Common myeloid progenitor, CD34-positive (primary cell): ENCODE measurements around the gene CKS1B.
"Not testable (repeated sequence)": the region's sequence is repeated elsewhere in the genome, so short reads cannot be mapped to it uniquely, and the experiment has no call there.

Source experiments
- CTCF ChIA-PET: fragments of 350-600 bp; sonication (Branson Sonifier 250); formaldehyde crosslinking; loops from one replicate; lab custom pipeline; 2021; ENCODE audit warnings: antibody characterized with exemption; lab: Charles Lee
- POLR2A ChIA-PET: fragments of 350-600 bp; sonication (Branson Sonifier 250); formaldehyde crosslinking; loops from one replicate; lab custom pipeline; 2021; ENCODE audit warnings: antibody characterized with exemption; lab: Charles Lee
- DNase-seq, 3 donors: peaks; one replicate each; pipeline versions ENCODE4 v3.0.0 to v3.0.0-alpha.2; 2013
- H3K27ac ChIP-seq, 2 experiments: 1 replicate in 1 of 2; 2 replicates in 1 of 2; pipeline ENCODE4 v1.7.0; 2013; ENCODE audit warnings: inconsistent platforms in 2 of 2, low read length in 2 of 2, mild to moderate bottlenecking in 2 of 2, low read depth in 1 of 2, moderate library complexity in 1 of 2; ENCODE audit not compliant: severe bottlenecking in 2 of 2, insufficient read depth in 1 of 2, poor library complexity in 1 of 2
- H3K27me3 ChIP-seq, 5 experiments: replicated peaks in 2 of 5; 1 replicate in 3 of 5; 2 replicates in 2 of 5; pipeline versions ENCODE4 v1.6.1 to v1.7.0; 2013; ENCODE audit warnings: low read length in 4 of 5, mild to moderate bottlenecking in 2 of 5, moderate library complexity in 2 of 5, inconsistent platforms in 1 of 5; ENCODE audit not compliant: insufficient read depth in 5 of 5, control insufficient read depth in 4 of 5
- H3K36me3 ChIP-seq, 4 experiments: 1 replicate in 2 of 4; 2 replicates in 2 of 4; pipeline versions ENCODE4 v1.6.1 to v1.7.0; 2013; ENCODE audit warnings: low read length in 3 of 4, control low read depth in 1 of 4, mild to moderate bottlenecking in 1 of 4; ENCODE audit not compliant: control insufficient read depth in 4 of 4, insufficient read depth in 4 of 4
- H3K4me1 ChIP-seq, 4 experiments: 1 replicate in 3 of 4; 2 replicates in 1 of 4; pipeline versions ENCODE4 v1.6.1 to v1.7.1; 2013; ENCODE audit warnings: low read length in 3 of 4, mild to moderate bottlenecking in 3 of 4, control low read depth in 1 of 4, inconsistent platforms in 1 of 4, moderate library complexity in 1 of 4; ENCODE audit not compliant: control insufficient read depth in 4 of 4, insufficient read depth in 4 of 4; ENCODE audit errors: control extremely low read depth in 1 of 4
- H3K4me3 ChIP-seq, 7 experiments: 1 replicate in 4 of 7; 2 replicates in 3 of 7; pipeline versions ENCODE4 v1.5.1 to v1.7.0; 2013; ENCODE audit warnings: mild to moderate bottlenecking in 7 of 7, low read length in 6 of 7, moderate library complexity in 6 of 7, inconsistent platforms in 2 of 7, low read depth in 2 of 7, control low read depth in 1 of 7; ENCODE audit not compliant: insufficient read depth in 4 of 7, control insufficient read depth in 1 of 7; ENCODE audit errors: extremely low read depth in 1 of 7
- H3K9me3 ChIP-seq, 5 experiments: 1 replicate in 4 of 5; 2 replicates in 1 of 5; pipeline versions ENCODE4 v1.6.1 to v1.7.1; 2013; ENCODE audit warnings: low read length in 4 of 5, mild to moderate bottlenecking in 2 of 5, inconsistent platforms in 1 of 5, low read depth in 1 of 5, moderate library complexity in 1 of 5; ENCODE audit not compliant: control insufficient read depth in 4 of 5, insufficient read depth in 2 of 5; ENCODE audit errors: control extremely low read depth in 1 of 5
- WGBS: methylation state at CpG from one replicate; pipeline ENCODE4 v1.1.5; 2013; ENCODE audit not compliant: insufficient coverage; 5-methylcytosine and 5-hydroxymethylcytosine counted together

CKS1B gene

DNA sequence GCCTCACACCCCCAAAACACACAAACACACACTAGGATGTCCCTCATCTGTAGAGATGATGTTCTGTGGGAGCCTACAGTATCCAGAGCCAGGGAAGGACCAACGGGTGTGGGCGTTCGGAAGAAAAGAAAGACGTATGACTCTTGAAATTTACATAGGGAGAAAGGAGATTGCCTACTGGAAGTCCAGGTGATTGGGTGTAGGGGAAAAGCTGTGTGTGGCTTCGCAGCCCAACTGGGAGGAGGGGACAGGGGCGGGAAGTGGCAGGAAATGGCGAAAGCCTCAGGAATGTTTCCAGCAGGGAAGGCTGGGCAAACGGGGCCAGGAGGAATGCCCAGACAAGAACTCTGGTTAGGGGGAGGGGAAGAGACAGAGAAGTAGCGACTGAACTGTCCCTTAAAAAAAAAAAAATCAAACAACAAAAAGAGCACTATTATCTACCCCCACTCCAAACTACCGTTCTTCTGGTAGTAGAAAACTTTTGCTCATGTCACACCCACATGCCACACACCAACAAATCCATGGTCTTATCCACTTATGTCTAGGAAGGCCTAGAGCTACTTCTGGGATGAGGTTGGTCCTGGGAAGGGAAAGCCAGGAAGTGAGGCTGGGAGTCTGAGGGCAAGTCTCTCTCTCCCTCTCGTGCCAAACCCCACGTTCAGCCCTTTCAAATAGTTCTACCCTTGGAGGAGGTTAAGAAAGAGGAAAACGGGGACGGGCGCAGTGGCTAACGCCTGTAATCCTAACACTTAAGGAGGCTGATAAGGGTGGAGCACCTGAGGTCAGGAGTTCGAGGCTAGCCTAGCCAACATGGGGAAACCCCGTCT, 1.8 kb upstream of the CKS1B start:
- no peaks in the 10 kb centered on the region for H3K27me3 ChIP-seq
- no peak for DNase-seq
- H3K4me1 ChIP-seq = peaks cover 25 to 72% (median 63%) of the 10 kb centered on the region in 4 experiments
- H3K4me3 ChIP-seq = peak overlapping the region in 3 of 7 experiments; percentile 89 to 93 (median 89)
- ChIA-PET POLR2A (interaction anchor here (1.7 kb wide), 1 partner anchor 27 kb away, joined by 6 read pairs; no protein-coding TSS in a partner anchor), CTCF (interaction anchor here (1.0 to 20.2 kb wide), 10 partner anchors 8 to 72 kb away, joined by 3 to 320 read pairs (median 6); partner anchors contain the start of genes FLAD1, LENEP, PMVK and PYGO2)
- WGBS = 88% methylated on average over 11 of the region's 18 CpGs
- H3K36me3 ChIP-seq = peaks cover 0 to 11% (median 7%) of the 10 kb centered on the region in 4 experiments
- peak overlapping the region in 1 of 2 experiments; percentile 98 for H3K27ac ChIP-seq
- H3K9me3 ChIP-seq = no peaks in the 10 kb centered on the region

- peaks cover 32 to 78% (median 71%) of the 10 kb centered on the region in 4 experiments for H3K4me1 ChIP-seq
- DNase-seq = peak; percentile 97 to 98 (median 98)
- no peaks in the 10 kb centered on the region for H3K27me3 ChIP-seq
- peak overlapping the region; percentile 64 to 93 (median 89) for H3K4me3 ChIP-seq
- POLR2A ChIA-PET = interaction anchor here (0.9 to 1.7 kb wide), 4 partner anchors 9 to 26 kb away, joined by 3 to 6 read pairs (median 4); partner anchors contain the start of genes FLAD1 and PYGO2
- WGBS = under 1% methylated on average over 24 of the region's 37 CpGs
- H3K36me3 ChIP-seq = peaks cover 0 to 7% (median 1%) of the 10 kb centered on the region in 4 experiments
- peak overlapping the region; percentile 95 to 98 for H3K27ac ChIP-seq
- H3K9me3 ChIP-seq = no peaks in the 10 kb centered on the region
- CTCF ChIA-PET = interaction anchor here (0.9 to 20.2 kb wide), 8 partner anchors 9 to 44 kb away, joined by 3 to 320 read pairs (median 4); partner anchors contain the start of genes FLAD1, LENEP, PMVK and ZBTB7B
Measured at GRCh38 chr1:154973344-154974101, 958 bp upstream of the CKS1B start.

DNA sequence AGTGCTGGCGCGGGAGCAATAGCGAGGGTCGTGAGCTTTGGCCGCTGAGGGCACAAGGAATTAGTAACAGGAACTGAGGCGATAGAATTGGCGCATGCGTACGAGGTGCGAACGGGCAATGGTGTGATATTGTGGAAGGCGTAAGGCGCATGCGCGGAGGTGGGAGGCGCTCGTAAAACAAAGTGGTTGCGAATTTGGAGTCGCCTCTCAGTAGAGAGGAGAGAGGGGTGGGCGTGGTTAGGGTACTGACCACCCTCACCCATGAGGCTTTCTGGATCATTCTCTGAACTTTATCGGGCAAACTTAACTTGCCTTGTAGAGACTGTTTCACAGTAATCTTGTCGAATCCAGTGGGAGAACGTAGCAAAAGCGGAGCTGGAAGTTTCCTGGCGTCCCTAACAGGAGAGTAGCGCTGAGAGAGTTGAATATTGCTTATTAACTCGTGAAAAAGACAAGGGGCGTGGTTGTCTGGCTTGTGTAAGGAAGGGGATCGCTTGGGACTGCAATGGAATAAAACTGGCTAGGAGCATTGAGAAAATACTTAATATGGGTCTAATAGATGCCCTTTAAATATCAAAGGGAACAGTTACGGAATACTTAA, 427 bp downstream of the CKS1B start:
- peaks cover 32 to 70% (median 67%) of the 10 kb centered on the region in 4 experiments for H3K4me1 ChIP-seq
- no peaks in the 10 kb centered on the region for H3K27me3 ChIP-seq
- WGBS = 0% methylated on average over 29 of the region's 30 CpGs
- peak overlapping the region; percentile 64 to 97 (median 89) for H3K4me3 ChIP-seq
- peak; percentile 94 to 97 (median 96) for DNase-seq
- ChIA-PET CTCF (interaction anchor here (1.4 to 20.2 kb wide), 5 partner anchors 9 to 110 kb away, joined by 3 to 320 read pairs (median 6); partner anchors contain the start of genes FLAD1, LENEP and ZBTB7B), POLR2A (interaction anchor here (0.8 to 1.5 kb wide), 2 partner anchors 14 to 20 kb away, joined by 3 to 5 read pairs; partner anchors contain the start of gene PYGO2)
- H3K27ac ChIP-seq = peak overlapping the region; percentile 91 to 98
- no peaks in the 10 kb centered on the region for H3K9me3 ChIP-seq
- peaks cover 0 to 12% (median 4%) of the 10 kb centered on the region in 4 experiments for H3K36me3 ChIP-seq

DNA sequence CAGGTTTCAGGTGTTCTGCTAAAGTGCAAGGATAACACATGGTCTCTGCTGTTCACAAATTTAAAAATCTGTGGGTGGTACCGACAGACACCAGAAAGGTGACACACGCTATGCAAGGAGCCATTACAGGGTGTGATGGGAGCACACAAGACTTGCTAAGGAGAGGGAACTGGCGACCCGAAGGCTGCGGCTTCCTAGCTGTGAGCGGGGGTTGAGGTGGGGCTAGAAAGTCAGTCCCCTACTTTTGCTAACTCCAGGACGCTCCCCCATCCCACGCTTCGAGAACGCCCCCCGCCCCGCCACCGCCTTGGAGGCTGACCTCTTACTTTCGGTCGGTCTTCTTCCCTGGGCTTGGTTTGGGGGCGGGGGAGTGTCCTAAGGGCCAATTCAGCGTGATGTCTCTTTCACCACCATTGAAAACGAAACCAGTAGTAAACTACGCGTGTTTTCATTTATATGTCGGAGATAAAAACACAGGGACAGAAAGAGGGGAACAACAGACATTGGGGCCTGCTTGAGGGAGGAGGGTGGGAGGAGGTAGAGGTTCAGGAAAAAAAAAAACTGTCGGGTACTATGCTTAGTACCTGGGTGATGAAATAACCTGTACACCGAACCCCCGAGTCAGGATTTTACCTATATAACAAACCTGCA, 1.1 kb downstream of the CKS1B start:
- POLR2A ChIA-PET = no interaction called here
- Histone ChIP-seq H3K27ac (peak overlapping the region; percentile 91 to 98), H3K9me3 (no peaks in the 10 kb centered on the region), H3K27me3 (no peaks in the 10 kb centered on the region), H3K4me3 (peak overlapping the region; percentile 49 to 97 (median 89)), H3K36me3 (peaks cover 0 to 12% (median 4%) of the 10 kb centered on the region in 4 experiments), H3K4me1 (peaks cover 32 to 64% (median 61%) of the 10 kb centered on the region in 4 experiments)
- CTCF ChIA-PET = interaction anchor here (1.2 to 20.2 kb wide), 4 partner anchors 11 to 109 kb away, joined by 3 to 320 read pairs (median 5); partner anchors contain the start of genes ADAM15, LENEP and ZBTB7B
- 0% methylated on average over 19 of the region's 24 CpGs for WGBS
- DNase-seq = peak; percentile 59 to 78 (median 74)

DNA sequence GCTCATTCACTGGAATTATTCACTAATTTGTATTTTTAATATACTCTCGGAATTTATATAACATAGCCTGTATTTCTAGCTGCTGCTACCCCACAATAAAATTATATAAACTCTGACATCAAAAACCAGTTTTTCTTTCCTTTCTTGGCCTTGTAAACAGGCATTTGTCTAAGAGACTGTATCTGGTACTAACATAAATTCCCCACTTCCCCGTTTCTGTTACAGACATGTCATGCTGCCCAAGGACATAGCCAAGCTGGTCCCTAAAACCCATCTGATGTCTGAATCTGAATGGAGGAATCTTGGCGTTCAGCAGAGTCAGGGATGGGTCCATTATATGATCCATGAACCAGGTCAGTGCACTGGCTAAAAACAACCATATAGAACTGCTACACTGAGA, 3.3 kb downstream of the CKS1B start:
- not testable (repeated sequence) for H3K27me3 ChIP-seq, H3K9me3 ChIP-seq
- ChIA-PET POLR2A (interaction anchor here (0.6 kb wide), 1 partner anchor 34 kb away, joined by 3 read pairs; no protein-coding TSS in a partner anchor), CTCF (interaction anchor here (1.1 to 20.2 kb wide), 4 partner anchors 10 to 82 kb away, joined by 4 to 320 read pairs (median 14); partner anchors contain the start of genes LENEP, PBXIP1 and ZBTB7B)
- H3K27ac ChIP-seq = peak overlapping the region; percentile 11 to 98
- WGBS = 40% methylated on average over 1 of the region's 3 CpGs
- peaks cover 38 to 54% (median 53%) of the 10 kb centered on the region in 4 experiments for H3K4me1 ChIP-seq
- peaks cover 0 to 16% (median 4%) of the 10 kb centered on the region in 4 experiments for H3K36me3 ChIP-seq
- peak in 1 of 3 donors; percentile 34 for DNase-seq
- peak overlapping the region in 3 of 7 experiments; percentile 21 to 45 (median 26) for H3K4me3 ChIP-seq
